NCI-H2227 (cell line): ENCODE data around the gene STOX1.
"Not testable (repeated sequence)": the region's sequence is repeated elsewhere in the genome, so short reads cannot be mapped to it uniquely, and the experiment has no call there.

Experiments used
- DNase-seq: peaks from one replicate; lab custom pipeline; 2025; ENCODE audit not compliant: unreplicated experiment; lab: John Stamatoyannopoulos, UW

STOX1 gene

GRCh38 chr10:68826764-68827591 is at the start of gene STOX1:
TSS of gene STOX1 (plus strand) at chr10:68827531. CDS start at chr10:68827624, 93 bp downstream.
- peak; percentile 79 for DNase-seq

DNA sequence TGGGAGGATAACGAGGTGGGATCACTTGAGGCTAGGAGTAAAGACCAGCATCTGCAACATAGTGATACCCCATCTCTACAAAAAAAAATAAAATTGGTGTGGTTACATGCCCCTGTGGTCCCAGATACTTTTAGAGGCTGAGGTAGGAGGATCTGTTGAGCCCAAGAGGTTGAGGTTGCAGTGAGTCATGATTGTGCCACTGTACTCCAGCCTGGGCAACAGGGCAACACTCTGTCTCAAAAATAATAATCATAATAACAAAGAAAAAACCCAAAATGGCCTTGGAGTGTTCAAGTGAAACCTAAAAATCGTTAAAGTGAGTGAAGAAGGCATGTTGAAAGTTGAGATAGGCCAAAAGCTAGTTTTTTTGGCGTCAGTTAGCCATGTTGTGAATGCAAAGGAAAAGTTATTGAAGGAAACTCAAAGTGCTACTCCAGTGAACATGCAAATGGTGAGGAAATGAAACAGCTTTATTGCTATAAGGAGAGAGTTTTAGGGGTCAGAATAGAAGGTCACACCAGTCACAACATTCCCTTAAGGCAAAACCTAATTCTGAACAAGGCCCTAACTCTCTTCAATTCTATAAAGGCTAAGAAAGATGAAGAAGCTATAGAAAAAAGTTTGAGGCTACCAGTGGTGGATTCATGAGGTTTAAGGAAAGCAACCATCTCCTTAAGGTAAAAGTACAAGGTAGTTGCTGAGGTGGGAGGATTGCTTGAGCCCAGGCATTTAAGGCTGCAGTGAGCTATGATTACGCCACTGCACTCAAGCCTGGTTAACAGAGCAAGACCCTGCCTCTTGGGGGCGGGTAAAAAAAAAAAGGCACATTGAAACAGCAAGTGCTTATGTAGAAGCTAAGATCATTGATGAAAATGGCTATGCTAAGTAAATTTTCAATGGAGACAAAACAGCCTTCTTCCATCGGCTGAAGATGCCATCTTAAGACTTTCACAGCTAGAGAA is 45.4 kb upstream of the STOX1 start:
- no peak for DNase-seq

- DNase-seq, result no peak
Observed at GRCh38 chr10:68784476-68784875, 42.9 kb upstream of the STOX1 start.

GRCh38 chr10:68787813-68788212 is 39.5 kb upstream of the STOX1 start:
- no peak for DNase-seq

GRCh38 chr10:68790476-68790875 is 36.9 kb upstream of the STOX1 start:
- no peak for DNase-seq

DNA sequence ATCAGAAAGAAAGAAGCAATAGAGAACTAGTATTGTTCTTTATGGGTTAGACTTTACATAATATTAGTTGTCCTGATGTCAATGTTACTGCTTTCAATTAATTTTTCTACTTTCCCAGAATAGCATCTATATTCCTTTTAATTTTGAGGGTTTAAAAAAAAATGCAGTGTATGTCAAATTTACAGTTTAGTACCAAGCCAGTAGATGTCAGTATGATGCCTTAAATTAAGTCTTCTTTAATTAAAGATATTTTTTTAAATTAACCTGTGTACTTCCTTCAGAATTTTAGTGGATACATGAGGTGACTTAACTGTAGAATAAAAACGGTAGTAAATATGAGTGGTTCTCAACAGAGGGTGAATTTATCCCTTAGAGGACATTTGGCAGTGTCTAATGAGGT is 35.2 kb upstream of the STOX1 start:
- DNase-seq, result no peak

DNA sequence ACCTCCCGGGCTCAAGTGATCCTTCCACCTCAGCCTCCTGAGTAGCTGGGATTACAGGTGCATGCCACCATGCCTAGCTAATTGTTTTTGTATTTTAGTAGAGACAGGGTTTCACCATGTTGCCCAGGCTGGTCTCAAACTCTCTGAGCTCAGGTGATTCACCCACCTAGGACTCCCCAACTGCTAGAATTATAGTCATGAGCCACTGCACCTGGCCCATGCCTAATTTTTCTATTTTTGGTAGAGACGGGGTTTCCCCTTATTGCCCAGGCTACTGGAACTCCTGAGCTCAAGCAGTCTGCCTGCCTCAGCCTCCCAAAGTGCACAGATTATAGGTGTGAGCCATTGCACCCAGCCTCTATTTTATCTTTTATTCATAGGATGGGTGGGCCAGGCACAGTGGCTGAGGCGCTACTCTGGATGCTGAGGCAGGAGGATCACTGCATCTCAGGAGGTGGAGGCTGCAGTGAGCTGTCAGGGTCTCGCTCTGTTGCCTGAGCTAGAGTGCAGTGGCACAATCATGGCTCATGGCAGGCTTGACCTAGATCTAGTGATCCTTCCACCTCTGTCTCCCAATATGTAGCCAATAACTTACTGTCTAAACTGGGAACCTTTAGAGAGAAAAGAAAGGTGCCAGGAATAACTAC is 31.3 kb upstream of the STOX1 start:
- DNase-seq, result no peak

GRCh38 chr10:68796605-68797004 is 30.7 kb upstream of the STOX1 start:
- no peak for DNase-seq

- no peak for DNase-seq
Observed at GRCh38 chr10:68800211-68800610, 27.1 kb upstream of the STOX1 start.

DNA sequence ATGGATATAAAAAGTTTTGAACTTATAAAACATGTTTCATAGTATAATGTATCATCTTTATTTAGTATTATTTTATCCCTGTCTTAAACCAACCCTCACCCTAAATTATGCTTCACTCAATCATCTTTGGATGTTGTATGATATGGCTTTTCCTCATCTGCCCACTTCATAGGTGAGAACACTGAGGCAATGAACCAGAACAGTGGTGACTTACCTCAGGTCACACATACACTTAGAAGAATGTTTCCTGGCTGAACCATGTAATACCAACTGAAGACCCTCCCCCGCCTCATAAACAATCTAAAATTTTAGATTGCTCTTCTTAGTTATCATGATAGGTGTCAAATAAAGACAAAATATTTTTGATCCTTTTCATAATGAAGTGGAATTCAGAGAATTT is 22.6 kb upstream of the STOX1 start:
- DNase-seq, result no peak

DNA sequence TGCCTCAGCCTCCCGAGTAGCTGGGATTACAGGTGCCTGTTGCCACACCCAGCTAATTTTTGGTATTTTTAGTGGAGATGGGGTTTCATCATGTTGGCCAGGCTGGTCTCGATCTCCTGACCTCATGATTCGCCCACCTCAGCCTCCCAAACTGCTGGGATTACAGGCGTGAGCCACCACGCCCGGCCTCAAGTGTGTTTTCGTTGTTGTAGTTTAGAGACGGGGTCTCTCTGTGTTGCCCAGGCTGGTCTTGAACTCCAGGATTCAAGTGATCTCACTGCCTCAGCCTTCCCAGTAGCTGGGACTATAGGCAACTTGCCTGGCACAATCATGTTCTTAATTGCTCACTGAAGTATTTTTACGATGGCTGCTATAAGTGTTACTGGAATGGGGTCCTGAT is 16.5 kb upstream of the STOX1 start:
- not testable (repeated sequence) for DNase-seq

DNA sequence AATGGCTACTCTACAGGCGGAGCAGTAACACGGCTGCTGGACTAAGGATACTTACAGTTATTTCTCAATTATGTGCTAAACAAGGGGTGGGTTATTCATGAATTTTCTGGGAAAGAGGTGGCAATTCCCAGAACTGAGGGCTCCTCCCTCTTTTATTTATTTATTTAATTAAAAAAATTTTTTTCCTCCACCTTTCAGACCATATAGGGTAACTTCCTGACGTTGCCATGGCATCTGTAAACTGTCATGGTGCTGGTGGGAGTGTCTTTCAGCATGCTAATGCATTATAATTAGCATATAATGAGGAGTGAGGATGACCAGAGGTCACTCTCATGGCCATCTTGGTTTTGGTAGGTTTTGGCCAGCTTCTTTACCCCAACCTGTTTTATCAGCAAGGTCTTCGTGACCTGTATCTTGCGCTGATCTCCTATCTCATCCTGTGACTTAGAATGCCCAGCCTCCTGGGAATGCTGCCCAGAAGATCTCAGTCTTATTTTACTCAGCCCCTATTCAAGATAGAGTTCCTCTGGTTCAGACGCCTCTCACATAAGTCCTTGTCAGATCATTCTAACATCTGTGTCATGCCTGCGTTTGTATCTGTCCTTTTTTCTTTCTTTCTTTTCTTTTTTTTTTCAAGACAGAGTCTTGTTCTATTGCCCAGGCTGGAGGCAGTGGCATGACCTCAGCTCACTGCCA is 15.9 kb upstream of the STOX1 start:
- DNase-seq, result no peak

DNA sequence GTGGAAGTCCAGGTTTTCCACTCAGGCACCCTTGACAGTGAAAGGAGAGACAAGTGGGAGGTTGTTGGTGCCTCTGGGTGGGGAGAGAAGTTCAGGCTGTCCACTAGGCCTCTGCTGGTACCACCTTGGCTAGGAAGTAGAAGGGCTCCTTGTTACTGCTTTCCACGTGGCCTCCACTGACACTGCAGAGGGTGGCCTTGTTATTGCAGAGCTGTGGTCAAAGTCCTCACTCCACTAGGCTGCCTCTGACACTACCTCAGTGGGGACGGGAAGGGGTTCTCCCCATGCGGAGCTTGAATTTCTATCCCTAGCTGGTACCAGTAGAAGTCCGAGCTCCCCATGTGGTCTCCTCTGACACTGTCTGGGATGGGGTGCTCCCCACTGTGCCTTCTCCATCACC is 14.9 kb upstream of the STOX1 start:
- no peak for DNase-seq

DNA sequence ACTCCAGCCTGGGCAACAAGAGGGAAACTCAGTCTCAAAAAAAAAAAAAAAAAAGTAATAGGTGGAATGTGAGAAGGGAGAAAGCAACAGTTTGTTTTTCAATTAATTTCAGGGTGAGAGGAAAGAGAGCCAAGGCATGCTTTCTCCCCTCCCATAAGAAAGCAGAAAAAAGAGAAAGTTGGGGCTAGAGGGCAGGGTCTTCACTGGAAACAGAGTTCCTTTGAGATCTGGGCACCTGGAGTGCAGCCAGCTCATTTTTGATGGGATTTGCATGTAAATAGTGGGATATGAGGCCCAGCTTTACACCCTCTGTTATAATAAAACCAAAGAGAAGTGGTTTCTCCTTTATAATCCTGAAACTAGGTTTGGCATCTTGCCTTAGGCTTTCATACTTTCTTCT is 13.8 kb upstream of the STOX1 start:
- no peak for DNase-seq

DNA sequence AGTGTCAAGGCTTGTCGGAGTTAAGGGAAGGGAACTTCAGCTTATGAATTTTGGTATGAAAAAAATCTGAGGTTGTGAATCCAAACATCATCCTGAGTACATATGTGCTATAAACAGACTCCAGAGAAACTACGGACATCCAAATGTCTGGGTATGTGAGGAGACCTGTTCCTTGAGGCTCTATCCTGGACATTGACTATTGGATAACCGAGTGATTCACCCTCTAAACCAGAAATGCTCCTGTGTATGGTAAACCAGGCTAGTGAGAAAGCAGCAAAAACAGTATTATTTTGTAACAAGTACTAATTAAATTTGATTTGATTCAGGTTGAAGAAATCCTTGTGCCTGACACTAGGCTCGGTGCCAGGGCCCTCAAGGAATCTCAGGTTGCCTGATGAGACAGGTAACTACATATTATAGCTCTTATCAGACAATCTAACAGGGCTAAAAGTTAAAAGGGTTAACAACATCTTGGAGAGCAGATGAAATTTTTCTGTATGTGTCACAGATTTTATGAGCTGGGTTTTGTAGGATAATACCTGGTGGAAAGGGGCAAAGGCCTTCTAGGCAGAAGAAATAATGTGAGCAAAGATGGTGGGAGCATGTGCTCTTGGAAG is 10.4 kb upstream of the STOX1 start:
- DNase-seq, result no peak

- DNase-seq, result not testable (repeated sequence)
Observed at GRCh38 chr10:68820359-68820758, 7.0 kb upstream of the STOX1 start.

- not testable (repeated sequence) for DNase-seq
Observed at GRCh38 chr10:68822626-68823025, 4.7 kb upstream of the STOX1 start.

- not testable (repeated sequence) for DNase-seq
Observed at GRCh38 chr10:68827592-68827959, 245 bp downstream of the STOX1 start.

DNA sequence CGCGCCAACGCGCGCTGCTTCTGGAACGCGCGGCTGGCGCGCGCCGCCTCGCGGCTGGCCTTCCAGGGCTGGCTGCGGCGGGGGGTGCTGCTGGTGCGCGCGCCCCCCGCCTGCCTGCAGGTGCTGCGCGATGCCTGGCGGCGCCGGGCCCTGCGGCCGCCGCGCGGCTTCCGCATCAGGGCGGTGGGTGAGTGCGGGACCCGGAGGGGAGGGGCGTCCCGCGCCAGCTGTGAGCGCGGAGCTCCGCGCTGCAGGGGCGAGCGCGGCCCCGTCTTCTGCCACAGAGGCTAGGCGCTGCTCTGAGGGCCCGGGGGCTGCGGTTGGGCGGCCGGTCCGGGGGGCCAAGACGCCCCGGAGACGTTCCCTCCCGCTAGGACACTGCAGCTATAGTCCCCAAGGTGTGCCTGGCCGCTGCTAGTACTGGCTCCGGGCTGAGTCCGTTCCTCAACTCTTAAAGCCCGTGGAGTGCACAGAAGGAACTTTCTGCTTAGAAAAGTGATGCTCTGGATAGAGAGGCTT is 811 bp downstream of the STOX1 start:
- DNase-seq, result peak; percentile 10

DNA sequence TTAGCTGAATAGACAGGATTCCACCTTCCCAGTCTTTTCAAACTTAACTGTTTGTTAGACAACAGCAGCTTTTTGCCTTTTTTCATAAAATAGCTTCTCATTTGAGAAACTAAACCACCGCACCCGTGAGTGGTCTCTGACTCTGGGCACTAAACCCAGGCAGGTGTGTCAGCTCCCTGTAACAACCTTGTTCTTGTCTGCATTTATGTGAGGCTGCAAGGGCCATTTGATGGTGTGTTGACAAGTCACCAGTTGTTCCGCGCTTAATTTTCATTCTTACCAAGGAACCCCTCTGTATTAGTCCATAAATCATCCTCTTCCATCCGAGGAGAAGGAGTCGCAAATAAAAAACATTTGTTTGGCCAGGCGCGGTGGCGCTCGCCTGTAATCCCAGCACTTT is 1.5 kb downstream of the STOX1 start:
- DNase-seq, result no peak
